ENCODE data around the gene BCL10.

Gene BCL10

DNA sequence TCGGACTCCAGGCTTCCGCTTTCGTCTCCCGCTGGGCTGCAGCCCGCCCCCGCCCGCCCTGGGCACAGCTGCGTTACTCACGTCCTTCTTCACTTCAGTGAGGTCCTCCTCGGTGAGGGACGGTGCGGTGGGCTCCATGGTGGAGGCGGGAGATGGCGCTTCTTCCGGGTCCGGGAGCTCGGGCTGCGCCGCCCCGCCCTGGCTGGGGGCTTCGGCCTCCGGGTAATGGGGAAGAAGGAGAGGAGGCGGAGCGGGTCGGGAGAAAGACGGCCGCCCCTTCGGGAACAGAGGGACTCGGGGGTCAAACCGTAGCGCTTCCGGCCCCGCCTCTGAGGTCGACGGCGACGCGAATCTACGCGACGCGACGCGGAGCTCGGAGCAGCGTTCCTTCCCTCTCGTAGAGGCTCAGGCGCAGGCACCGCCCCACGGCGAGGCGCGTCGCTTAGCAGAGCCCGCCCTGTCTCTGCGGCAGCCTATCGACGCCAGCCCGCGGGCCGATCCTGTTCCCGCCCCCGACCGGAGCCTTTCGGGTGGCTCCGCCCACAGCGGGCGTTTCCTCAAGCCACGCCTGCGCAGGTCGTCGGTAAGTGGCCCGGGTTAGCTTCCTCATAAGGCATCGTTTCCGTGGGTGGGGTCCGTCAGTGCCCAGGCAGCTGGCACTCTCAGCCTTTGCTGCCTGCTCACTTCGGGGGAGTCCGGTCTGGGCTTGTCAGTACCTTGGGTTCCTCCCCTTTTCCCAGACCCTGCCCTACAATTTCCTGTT, at the start of gene BCL10:
Gene BCL10 (minus strand): TSS at position 418 of the 763 bp plus-strand sequence. CDS start 280 bp downstream, at position 138.
- peak; percentile 95 for DNase-seq (ENCODE audit: low read depth)

DNA sequence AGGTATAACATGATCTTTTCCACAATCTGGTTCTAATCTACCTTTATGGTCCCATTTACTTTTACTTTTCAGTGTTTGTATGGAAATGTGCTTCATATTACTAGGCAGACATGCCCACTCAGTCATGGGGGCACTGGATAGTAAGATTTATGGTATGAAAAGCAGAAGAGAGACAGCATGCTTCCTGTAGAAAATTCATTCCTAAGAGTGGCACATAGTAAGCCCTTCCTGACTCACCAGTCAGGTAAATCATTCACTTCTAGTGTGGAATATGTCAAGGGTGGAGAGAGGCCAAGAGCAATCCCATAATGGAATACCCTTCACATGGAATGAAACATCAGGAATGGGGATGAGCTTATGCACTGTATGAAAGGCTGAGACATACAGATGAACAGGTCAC, 49.5 kb upstream of the BCL10 start:
- no peak for DNase-seq (ENCODE audit: low read depth)

DNA sequence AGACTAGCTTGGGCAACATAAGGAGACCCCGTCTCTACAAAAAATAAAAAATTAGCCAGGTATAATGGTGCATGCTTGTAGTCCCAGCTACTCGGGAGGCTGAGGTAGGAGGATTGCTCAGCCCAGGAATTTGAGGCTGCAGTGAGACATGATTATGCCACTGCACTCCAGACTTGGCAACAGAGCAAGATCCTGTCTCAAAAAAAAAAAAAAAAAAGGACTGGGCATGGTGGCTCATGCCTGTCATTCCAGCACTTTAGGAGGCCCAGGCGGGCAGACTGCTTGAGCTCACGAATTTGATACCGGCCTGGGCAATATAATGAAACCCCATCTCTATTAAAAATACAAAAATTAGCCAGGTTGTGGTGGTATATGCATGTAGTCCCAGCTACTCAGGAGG, 47.3 kb upstream of the BCL10 start:
- DNase-seq (ENCODE audit: low read depth) = no peak

DNA sequence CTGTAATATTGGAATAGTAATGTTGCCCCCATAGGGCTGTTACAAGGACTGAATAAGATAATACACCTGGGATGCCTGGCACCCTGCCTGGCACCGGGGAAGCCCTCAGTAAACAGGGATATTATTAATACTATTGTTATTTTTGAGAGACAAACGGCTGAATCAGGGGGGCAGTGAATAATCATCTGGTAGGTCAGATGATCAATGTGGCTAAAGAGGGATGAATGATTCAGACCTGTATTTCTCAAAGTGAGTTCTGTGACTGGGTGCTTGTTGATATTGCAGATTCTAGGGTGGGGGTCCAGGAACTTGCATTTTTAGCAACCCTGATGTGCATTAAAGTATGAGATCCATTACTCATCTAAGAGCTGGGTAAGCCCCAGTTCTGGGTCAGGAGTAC, 46.2 kb upstream of the BCL10 start:
- DNase-seq (ENCODE audit: low read depth) = no peak

DNA sequence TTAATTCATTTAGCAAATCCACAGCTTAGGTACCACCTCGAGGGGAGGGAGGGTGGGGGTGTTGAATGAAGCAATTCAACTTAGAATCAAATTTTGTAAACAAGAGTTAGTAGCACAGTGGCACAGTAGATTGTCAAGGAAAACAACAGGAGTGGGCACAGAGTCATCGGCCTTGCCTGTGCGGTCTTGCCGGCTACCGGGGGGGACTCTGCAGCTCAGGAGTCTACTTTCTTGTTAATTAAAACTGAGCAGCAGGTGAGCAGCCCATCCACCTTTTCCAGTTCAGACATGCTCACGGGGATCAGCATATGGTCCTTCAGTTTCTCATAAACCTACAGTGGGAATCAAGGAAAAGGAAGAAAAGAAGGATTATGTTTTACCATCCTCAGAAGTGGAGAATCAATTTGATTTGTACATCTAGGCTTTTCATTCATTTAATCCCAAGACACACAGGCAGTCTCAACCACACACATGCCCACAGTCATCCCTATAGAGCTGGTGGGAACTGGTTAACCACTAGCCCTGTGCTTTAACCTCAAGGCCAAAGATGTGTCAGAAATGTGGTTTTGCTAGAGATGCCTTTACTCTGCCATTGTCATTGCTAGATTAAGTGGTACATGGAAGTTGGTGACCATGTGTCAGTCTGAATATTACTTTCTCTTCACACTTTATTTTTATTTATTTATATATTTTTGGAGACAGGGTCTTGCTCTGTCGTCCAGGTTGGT, 45.0 kb upstream of the BCL10 start:
- DNase-seq (ENCODE audit: low read depth) = no peak

DNA sequence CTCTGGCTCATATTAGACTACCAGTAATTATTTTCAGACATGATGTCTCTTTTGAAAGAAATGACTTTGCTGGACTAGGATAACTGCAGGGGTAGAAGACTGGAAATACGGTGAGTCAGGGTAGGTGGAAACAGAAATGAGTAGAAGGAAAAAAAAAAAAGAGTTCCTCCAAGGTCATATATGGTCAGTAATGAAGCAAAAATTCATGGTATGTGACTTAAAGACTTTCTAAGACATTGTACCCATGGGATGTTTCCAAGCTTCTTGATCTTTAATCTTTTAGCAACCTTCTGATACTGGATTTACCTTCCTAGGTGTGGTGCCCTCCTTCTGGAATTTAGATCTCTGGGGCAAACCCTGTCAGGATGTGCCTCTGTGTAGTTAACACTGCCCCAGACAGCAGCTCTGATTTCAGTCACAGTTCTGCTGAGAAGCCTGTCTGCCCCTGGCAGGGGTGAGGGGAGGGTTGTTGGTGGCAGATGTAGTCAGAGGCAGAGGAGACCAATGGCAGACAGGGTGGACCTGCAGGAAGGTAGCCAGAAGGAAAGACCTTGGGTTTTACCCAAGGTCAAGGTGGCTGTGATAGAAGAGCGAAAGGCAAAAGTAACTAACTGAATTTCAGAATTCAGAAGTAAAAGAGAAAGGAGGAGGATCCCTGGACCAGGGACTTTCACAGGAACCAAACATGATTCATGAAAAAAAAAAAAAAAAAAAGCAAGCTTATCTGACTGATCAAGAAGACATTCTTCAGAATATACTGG, 44.1 kb upstream of the BCL10 start:
- DNase-seq (ENCODE audit: low read depth) = no peak

DNA sequence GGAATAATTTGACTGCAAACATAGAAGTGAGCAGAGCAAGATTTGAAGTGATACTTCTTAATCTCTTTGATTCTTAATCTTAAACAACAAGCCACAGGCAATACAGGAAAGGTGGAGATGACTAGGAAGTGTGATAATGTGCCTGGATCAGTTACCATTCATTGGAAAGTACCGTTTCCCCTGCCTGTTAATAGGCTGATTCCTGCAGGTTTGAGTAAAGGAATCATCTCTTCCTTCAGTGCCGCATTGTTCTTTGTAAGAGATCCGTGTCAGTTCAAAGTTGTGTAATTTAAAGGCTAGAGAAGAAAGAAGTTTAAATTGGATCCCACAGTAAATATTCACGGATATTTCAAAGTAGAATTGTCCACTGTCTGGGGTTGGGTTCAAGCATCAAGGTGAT, 43.5 kb upstream of the BCL10 start:
- no peak for DNase-seq (ENCODE audit: low read depth)

DNA sequence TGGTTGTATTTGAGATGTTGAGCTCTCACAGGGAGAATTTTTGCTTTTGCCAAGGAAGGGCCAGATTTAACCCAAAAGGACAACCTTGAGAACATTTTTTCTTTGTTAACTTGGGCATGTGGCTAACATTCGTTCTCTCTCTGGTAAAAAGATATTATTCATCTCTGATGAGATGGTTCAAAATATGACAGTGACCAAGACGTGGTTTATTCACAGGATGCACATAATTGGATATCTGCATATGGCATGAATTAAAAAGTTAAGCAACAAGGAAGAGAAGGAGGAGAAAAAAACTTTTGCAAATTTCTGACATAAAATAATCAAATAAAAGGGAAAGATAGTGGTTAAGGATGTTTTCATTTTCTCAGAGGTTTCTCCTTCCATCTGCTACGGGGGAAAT, 43.1 kb upstream of the BCL10 start:
- no peak for DNase-seq (ENCODE audit: low read depth)

DNA sequence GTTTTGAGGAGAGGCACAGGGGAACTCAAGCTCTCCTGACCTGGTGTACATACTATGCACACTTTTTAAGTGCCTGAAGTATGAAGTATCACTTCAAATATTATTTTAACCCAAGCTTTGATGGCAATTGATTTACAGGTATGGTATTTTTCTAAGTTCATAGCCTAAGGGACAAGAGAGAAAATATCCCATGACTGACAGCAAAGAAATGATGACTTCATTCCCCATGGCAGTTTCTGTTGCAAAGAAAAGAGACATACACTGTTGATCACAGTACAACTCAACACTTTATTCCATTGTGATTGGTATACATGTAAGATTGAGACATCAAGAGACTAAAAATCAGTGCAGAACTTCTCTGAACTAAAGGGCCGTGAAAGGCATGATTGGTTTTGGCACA, 41.8 kb upstream of the BCL10 start:
- no peak for DNase-seq (ENCODE audit: low read depth)

DNA sequence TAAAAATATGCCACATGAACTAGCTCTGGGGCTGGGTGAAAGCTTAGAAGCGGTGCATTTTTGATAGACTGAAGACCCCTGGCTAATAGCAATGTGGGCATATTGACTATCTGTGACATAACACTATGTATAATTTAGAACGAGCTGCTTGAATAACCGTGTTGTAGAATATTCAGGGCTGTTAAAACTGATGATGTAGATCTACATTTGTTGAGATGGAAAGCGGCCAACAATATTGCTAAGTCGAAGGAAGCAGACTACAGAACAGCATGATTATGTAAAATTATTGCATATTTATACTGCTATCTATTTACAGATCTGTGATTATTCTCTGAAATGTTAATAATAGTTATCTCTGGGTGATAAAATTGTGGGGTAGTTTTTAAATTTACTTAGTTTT, 41.1 kb upstream of the BCL10 start:
- DNase-seq (ENCODE audit: low read depth) = no peak

DNA sequence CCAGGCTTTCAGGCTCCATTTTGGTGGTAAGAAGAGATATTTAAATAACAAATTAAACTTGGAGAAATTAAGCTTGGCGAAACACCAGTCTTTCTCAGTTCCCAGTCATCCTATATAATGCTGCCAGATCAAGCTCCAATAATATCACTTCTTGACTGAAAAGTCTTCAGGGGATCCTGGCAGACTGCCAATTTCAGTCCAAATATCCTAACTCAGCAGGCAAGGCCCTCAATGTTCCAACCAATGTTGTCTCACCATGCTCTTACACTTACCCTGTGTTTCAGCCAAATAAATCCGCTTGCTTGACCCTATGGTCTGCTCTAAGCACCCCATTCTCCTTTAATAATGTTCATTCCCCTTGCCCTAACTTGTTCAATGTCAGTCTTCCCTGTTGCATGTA, 39.9 kb upstream of the BCL10 start:
- no peak for DNase-seq (ENCODE audit: low read depth)

DNA sequence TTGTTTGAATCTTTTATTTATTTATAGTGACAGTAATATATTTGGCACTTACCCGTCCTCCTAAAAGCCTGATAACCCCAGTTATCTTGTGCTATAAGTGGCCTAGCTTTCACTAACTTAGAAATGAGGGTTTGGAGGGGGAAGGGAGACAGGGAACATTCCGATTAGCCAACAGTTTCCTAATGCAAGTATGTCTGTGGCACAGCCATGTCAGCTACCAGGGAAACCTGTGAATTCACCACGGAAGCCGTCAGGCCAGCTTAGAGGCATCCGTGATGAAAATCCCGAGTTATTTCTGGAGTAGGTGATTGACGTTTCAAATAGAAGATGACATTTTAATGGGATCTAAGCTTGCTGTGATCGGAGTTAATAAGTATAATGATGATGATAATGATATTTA, 39.4 kb upstream of the BCL10 start:
- no peak for DNase-seq (ENCODE audit: low read depth)

DNA sequence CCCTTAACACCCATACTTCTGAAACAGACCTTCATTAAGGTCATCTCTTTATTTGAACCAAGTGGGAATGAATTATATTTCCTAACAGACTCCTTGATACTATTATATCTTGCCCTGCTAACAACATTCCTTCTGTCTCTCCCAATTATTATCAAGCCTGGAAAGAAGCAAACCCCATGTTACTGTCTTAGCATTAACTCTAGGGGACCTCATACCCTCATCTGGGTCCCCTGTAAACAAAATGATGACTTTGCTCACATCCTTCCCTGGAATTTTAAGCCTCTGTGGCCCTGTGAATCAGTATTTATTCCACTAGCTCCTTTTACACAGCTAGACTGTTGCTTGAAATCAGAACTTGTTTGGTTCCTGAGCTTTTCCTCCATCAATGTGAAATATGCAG, 38.3 kb upstream of the BCL10 start:
- no peak for DNase-seq (ENCODE audit: low read depth)

DNA sequence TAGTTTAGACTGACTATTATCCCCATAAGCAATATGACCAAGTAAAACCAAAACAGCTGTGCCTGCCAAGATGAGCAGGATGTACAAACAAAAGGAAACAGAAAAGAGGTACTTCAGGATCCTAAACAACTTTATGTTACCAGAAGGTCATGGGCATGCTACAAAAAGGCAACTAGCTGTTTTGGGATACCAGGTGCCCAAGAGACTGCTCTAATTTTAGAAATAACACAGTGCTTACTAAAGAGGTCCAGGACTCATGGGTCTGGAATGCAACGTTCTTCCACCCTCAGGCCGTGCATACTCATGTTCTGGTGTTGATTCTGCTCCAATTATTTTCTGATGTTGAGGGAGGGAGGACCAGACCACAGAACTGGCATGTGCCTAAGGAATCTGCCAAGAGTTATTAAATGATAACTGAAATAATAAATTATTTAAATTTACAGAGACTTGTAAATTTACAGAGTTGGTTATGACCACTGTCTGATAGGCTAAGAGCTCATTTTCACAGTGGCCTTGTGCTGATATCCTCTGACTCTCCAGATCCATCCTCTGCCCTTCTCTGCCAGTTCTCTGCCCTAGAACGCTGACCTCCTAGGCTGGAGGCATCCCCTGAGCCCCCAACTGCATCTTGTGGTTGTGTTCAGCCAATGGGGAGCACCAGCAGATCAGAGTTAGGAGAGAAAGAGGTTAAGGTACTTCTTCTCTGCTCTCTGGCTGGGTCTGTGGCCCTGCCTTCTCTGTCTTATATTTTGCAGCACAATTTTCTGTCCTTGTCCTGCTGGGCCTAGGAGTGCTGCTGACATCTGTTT, 37.7 kb upstream of the BCL10 start:
- no peak for DNase-seq (ENCODE audit: low read depth)

DNA sequence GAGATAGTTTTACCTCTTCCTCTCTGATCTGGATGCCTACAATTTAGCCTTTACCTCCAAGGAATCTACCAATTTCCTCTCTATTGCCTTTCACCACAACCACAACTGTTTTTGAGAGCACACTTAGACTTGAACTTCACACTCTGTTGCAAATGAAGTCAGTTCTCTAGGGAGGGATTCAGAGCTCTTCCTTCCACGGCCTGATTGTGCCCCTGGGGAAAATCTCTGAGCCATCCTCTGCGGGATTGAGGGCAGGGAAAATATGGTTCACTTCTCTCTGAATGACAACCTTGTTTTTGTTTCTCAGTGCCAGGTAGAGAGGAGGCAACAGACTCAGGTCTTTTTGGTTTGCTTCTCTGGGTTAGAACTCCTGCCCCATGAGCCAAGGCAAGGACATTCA, 35.4 kb upstream of the BCL10 start:
- DNase-seq (ENCODE audit: low read depth) = no peak

DNA sequence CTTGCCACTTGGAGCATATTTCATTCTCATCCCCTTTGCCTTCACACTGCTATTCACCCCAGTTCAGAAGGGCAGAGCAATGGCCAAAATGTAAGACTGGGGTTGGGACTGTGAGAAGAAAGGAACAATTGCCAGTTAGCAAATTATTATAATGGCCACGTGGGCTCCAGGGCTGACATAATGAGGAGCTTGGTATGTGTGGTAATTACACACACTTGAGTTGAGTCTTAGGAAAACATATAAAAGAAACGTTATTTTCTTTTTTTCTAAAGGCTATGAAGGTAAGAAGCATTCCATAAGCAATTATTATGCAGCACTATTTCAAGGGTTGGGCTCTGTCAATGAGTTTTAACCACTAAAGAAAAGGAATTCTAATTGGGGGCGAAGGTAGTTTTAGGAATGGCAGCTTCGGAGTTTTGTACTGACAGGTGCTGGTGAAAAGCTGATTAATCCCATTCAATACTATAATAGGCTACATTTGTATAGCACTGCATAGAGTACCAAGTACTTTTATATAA, 32.5 kb upstream of the BCL10 start:
- DNase-seq (ENCODE audit: low read depth) = no peak

DNA sequence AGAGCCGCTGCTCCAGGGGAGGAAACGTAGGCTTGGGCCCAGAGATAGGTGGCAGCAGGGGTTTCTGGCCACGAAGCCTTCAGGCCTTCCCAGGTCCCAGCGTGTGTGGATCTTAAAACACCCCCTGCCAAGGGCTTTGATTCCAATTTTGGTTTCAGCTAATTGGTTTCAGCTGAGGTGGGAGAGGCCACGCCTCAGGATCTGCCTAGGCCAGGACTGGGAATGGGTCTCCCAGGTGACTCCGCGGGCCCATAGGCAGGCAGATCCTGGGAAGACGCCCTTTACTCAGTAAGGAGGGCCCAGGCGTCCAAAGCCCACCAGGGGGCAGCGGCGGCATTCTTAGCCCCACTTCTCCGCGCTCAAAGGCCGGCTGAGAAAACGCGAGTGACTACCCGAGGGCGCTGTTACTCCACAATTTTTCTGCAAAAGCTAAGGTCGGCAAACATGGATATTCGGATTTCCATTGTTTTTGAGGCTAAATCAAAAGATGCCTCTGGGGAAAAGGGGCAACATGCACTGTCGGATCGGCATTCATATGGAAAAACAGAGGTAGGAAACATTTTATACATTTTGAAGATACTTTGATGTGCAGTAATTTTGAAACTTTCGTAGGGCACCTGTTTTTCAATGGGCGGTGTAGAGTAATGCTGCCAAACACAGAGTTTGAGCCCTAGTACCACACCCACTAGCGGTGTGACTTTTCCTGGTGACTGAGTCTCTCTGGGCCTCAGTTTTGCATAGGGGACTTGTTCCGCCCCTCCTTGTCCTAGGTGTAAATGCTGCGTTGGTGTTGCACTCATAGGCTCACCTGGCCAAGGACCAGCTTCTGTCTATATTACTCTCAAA, 31.8 kb upstream of the BCL10 start:
- peak; percentile 47 for DNase-seq (ENCODE audit: low read depth)

DNA sequence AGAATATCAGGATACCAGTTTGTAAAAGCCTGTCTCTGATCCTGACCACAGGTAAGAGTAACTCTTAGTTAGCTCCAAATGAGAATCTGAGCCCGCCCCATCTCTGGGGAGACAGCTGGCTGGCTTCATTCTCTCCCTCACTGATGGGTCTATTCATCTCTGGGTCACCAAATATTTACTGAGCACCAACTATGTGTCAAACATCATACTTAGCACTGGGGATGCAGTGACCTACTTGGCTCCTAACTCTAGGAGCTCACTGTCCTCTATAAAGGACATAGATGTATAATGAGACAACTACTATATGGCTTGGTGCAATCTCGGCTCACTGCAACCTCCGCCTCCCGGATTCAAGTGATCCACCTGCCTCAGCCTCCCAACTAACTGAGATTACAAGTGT, 29.8 kb upstream of the BCL10 start:
- no peak for DNase-seq (ENCODE audit: low read depth)

DNA sequence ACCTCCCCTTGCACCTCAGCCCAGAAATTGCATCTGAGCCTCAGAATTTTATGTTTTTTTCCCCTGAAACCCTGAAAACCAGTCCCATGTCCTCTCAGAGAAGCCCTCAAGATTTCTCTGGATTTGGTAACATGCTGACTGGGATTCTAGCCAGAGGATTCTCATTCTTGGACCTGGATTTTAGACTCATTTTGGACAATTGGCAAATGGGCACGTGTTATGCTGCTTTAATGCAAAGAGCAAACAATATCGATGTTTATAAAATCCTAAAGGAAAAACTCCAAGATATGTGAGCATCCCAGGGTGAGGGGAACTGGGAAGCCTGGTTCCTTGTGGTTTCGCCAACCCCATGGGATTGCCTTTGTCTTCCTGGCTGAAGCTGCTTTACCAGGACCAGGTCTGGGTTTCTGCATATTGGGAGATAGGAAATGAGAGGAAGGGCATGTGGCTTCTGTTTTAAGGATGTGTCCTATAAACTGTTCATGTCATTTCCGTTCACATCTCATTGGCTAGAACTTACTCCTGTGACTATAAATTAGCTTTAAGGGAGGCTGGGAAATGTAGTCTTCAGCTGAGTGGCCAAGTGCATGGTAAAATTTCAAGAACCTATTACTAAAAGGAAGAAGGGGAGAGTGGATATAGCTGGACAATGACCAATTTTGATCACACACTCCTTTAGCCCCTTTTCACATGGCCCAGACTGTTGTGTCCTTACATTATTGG, 27.2 kb upstream of the BCL10 start:
- DNase-seq (ENCODE audit: low read depth) = no peak

DNA sequence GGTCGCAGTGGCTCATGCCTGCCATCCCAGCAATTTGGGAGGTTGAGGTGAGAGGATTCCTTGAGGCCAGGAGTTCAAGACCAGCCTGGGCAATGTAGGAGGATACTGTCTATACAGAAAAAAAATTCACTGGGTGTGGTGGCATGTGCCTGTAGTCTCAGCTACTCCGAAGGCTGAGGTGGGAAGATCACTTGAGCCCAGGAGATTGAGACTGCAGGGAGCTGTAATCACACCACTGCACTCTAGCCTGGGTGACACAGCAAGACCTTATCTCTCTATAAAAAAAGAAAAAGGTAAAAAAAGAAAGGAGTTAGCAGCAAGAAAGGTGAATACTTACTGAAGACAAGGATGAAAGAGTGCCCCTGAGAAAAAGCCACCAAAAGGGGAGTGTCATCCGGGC, 23.7 kb upstream of the BCL10 start:
- DNase-seq (ENCODE audit: low read depth) = no peak

Data from activated T-cell treated with anti-CD3 and anti-CD28 coated beads for 24 hours (primary cell).